ENCODE data around the gene PTGS1. TPM values are rescaled to one million over a fixed set of nuclear protein-coding genes. Genes with fewer than 3 reads are reported as not detected.

The PTGS1 gene
- total RNA-seq, 1 experiment from 2014 or later: 61.2 TPM

GRCh38 chr9:122387536-122387935 is 16.7 kb downstream of the PTGS1 start:
- Histone ChIP-seq H3K27ac (ENCODE audit: low read length) (no peak overlapping the region), H3K27me3 (ENCODE audit: control insufficient read depth, insufficient read depth, low read length) (no peaks in the 10 kb centered on the region), H3K4me1 (ENCODE audit: control insufficient read depth, insufficient read depth, low read length) (no peaks in the 10 kb centered on the region), H3K4me3 (ENCODE audit: low read depth in 2 of 2, low read length in 2 of 2) (no peak overlapping the region), H3K36me3 (ENCODE audit: control insufficient read depth, insufficient read depth, low read length) (no peaks in the 10 kb centered on the region), H3K9me3 (ENCODE audit: control insufficient read depth, insufficient read depth, low read depth, low read length) (no peaks in the 10 kb centered on the region)
- DNase-seq (ENCODE audit: low read depth, low spot score): no peak
- POLR2A ChIA-PET: no interaction called here
- BruUV-seq (replicated peaks): no TSS peak
- CTCF ChIA-PET: no interaction called here
- in situ Hi-C loops (cut with HindIII; ENCODE audit: low pct_unique_long_range_greater_than_20kb, low sequenced_read_pairs): no loop called here
- TF ChIP-seq REST (IDR thresholded peaks at IDR 0.05; ENCODE audit: insufficient read depth in 1 of 2, low read depth in 2 of 2, low read length in 1 of 2): no peak
- TF ChIP-seq CTCF (IDR thresholded peaks at IDR 0.05): no peak
- TF ChIP-seq POLR2AphosphoS5 (IDR thresholded peaks at IDR 0.05; ENCODE audit: low read depth, low read length): no peak
- no peak for TF ChIP-seq TCF7L2 (IDR thresholded peaks at IDR 0.05; ENCODE audit: low read depth, low read length)
- TF ChIP-seq SIN3A (IDR thresholded peaks at IDR 0.05; ENCODE audit: borderline replicate concordance, insufficient read depth, low read depth, low read length): no peak
- no peak for ATAC-seq
- intact Hi-C loops (cut with micrococcal nuclease; ENCODE audit: unreplicated experiment): no loop called here

GRCh38 chr9:122389195-122389594 is 18.4 kb downstream of the PTGS1 start:
- no peak overlapping the region for H3K4me3 ChIP-seq (ENCODE audit: low read depth in 2 of 2, low read length in 2 of 2)
- in situ Hi-C loops (cut with HindIII; ENCODE audit: low pct_unique_long_range_greater_than_20kb, low sequenced_read_pairs) (no loop called here), intact Hi-C loops (cut with micrococcal nuclease; ENCODE audit: unreplicated experiment) (no loop called here)
- CTCF ChIA-PET: interaction anchor here (0.7 kb wide), 1 partner anchor 56 kb away, joined by 3 read pairs; no protein-coding TSS in a partner anchor
- POLR2A ChIA-PET: interaction anchor here (0.6 kb wide), 1 partner anchor 36 kb away, joined by 4 read pairs; no protein-coding TSS in a partner anchor
- H3K27ac ChIP-seq (ENCODE audit: low read length): no peak overlapping the region
- ATAC-seq (no peak), DNase-seq (ENCODE audit: low read depth, low spot score) (no peak)
- no peaks in the 10 kb centered on the region for H3K9me3 ChIP-seq (ENCODE audit: control insufficient read depth, insufficient read depth, low read depth, low read length)
- H3K36me3 ChIP-seq (ENCODE audit: control insufficient read depth, insufficient read depth, low read length): no peaks in the 10 kb centered on the region
- BruUV-seq (replicated peaks): no TSS peak
- H3K4me1 ChIP-seq (ENCODE audit: control insufficient read depth, insufficient read depth, low read length): no peaks in the 10 kb centered on the region
- TF ChIP-seq CTCF (IDR thresholded peaks at IDR 0.05) (no peak), POLR2AphosphoS5 (IDR thresholded peaks at IDR 0.05; ENCODE audit: low read depth, low read length) (no peak), TCF7L2 (IDR thresholded peaks at IDR 0.05; ENCODE audit: low read depth, low read length) (no peak), REST (IDR thresholded peaks at IDR 0.05; ENCODE audit: insufficient read depth in 1 of 2, low read depth in 2 of 2, low read length in 1 of 2) (no peak), SIN3A (IDR thresholded peaks at IDR 0.05; ENCODE audit: borderline replicate concordance, insufficient read depth, low read depth, low read length) (no peak)
- H3K27me3 ChIP-seq (ENCODE audit: control insufficient read depth, insufficient read depth, low read length): no peaks in the 10 kb centered on the region
